C4-2B (cell line): Measurements from ENCODE around the gene CFAP90.

Experiments
- H3K27ac ChIP-seq: fragments of 450-650 bp; 2 replicates; pipeline ENCODE4 v1.5.1; 2017
- ZFX ChIP-seq: fragments of 450-650 bp; IDR thresholded peaks from 2 replicates; pipeline ENCODE4 v1.6.1; 2017
- TF ChIP-seq, protein P1 (sequence below): fragments of 450-650 bp; conservative IDR thresholded peaks from 2 replicates; pipeline ENCODE4 v1.5.1; 2017; ENCODE audit warnings: mild to moderate bottlenecking

CFAP90 gene

DNA sequence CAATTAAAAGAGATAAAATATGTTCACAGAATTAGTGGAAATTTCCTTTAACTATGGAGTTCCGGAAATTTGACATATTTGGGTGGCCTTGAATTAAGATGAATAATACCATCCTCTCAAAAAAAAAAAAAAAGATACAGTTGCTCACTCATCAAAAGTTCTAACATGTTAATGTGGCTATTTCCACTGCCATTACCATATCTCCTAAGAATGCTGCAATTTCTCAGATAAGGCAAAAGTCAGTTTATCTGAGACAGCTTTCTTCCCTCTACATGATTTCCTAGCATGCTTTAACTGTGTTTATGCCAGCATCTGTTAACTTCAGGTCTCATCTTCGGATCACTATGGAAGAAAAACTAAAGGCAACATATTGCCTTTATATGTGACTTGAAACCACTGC lies 15.3 kb upstream of the CFAP90 start:
- H3K27ac ChIP-seq: no peak overlapping the region
- no peak for TF ChIP-seq ZFX
- TF ChIP-seq, protein P1, sequence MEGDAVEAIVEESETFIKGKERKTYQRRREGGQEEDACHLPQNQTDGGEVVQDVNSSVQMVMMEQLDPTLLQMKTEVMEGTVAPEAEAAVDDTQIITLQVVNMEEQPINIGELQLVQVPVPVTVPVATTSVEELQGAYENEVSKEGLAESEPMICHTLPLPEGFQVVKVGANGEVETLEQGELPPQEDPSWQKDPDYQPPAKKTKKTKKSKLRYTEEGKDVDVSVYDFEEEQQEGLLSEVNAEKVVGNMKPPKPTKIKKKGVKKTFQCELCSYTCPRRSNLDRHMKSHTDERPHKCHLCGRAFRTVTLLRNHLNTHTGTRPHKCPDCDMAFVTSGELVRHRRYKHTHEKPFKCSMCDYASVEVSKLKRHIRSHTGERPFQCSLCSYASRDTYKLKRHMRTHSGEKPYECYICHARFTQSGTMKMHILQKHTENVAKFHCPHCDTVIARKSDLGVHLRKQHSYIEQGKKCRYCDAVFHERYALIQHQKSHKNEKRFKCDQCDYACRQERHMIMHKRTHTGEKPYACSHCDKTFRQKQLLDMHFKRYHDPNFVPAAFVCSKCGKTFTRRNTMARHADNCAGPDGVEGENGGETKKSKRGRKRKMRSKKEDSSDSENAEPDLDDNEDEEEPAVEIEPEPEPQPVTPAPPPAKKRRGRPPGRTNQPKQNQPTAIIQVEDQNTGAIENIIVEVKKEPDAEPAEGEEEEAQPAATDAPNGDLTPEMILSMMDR: no peak

DNA sequence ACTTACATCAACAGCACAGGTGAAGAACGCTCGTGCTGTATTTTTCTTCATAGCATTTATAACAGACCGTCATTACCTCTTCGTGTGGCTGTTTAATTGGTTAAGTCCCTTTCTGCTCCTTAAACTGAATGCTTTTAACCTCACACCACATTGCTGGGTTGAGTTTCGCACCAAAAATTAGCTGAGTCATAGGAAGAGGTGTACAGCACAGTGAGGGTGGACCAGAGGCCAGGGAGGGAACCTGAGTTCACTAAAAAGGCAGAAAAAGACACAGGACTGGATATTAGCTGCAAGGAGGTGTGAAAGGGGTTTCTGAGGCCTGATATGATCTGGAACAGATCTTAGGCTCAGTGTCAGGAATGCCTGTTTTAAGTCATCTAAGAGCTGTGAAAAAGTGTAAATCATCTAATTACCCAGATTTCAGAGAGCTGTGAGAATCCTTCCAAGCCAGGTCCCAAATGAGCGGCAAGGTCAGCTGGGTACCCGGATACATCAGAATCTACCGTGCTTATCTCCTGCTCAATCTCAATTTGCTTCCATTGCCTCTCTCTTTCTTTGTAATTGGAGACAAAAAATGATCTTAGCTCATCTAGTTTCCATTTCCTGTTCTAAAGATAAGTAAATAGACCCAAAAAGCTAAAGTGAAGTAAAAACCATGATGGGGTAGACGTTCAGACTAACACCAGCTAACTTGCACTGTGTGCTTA lies 7.1 kb upstream of the CFAP90 start:
- no peak overlapping the region; the same call in 1 of the 2 replicates for H3K27ac ChIP-seq
- no peak for TF ChIP-seq ZFX
- TF ChIP-seq, protein P1: no peak

DNA sequence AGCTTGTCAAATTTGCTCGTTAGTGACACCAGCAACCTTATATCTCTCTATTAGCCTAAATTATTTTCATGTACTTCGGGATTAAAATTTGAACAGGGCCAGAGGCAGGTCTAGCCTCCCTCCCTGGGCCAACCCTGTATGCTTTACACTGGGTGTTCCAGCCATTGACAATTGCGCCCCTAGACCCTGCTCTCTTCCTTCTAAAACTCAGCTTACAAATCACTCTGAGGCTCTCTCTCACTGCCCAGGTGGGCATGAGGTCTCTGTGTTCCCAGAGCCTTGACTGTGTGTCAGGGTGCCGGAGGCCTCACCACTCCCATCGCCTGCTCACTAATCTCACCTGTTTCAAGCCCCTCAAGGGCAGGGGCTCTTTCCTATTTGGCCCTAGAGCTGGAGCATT lies 6.4 kb upstream of the CFAP90 start:
- TF ChIP-seq, protein P1: no peak
- no peak for TF ChIP-seq ZFX
- H3K27ac ChIP-seq: no peak overlapping the region

DNA sequence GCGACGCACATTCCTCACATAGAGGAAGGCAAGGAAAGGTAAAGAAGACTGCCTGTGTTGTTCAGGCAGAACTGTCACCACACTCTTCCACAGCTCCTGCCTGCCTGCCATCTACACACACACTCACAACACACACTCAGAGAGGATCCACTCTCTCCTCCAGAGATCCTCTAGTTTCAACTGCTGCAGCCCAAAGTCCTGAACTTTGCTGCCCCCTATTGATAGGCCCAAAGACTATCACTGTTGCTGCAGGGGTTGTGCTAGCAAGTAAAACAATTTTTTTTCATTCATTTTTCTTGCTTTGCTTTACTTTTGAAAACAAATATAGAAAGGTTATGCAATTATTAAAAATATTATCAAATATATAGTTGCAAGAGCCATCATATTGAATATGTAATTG lies 5.9 kb upstream of the CFAP90 start:
- H3K27ac ChIP-seq: no peak overlapping the region
- TF ChIP-seq, protein P1: peak; percentile 82
- TF ChIP-seq ZFX: no peak

DNA sequence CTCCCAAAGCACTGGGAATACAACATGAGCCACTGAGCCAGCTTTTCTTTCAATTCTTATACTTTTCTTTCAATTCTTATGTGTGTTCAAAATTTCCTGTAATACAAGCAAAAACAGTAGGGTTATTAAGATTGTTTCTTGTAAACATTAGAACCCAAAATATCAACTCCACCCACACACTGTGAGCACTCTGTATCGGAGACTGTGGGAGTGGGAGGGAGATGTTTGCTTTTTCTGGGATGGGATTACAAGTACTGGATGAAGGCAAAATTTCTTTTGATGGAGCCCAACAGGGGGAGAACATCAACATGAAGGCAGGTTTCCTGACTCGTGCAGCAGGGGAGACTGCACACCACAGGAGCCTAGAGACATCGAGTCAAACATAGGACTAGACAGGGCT lies 4.7 kb upstream of the CFAP90 start:
- H3K27ac ChIP-seq: no peak overlapping the region
- no peak for TF ChIP-seq ZFX
- TF ChIP-seq, protein P1: no peak

DNA sequence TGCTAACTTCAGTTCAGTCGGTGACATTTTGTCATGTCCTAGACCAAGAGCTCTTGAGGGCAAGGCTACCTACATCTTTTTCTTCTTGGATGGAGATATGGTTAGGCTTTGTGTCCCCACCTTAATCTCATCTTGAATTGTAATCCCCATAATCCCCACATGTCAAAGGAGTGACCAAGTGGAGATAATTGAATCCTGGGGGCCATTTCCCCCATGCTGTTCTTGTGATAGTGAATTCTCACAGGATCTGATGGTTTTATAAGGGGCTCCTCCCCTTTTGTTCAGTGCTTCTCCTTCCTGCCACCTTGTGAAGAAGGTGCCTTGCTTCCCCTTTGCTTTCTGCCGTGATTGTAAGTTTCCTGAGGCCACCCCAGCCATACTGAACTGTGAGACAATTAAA lies 2.1 kb upstream of the CFAP90 start:
- TF ChIP-seq, protein P1: no peak
- TF ChIP-seq ZFX: no peak
- no peak overlapping the region for H3K27ac ChIP-seq

DNA sequence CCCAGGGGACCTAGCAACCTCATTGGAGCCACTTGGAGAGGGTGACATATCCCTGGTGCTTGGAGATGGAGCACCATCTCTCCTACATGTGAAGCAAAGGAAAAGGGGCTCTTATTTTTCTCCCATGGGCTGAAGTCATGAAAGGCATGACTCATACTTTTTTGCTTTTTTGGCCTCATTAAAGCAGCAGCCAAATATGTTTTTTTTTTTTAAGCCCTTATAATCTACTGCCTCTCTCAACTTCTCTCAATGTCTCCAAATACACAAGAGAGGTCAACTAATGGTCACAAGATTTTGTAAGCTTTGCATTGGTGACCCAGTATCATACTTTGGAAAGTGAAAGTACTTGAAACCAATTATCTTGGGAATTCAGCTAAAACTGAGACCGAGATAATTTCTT lies 1.6 kb upstream of the CFAP90 start:
- no peak for TF ChIP-seq ZFX
- TF ChIP-seq, protein P1: no peak
- H3K27ac ChIP-seq: peak overlapping the region; percentile 45
